GM12878 (cell line): Measurements from ENCODE around the gene FXYD7. TPM values are rescaled to one million over a fixed set of nuclear protein-coding genes. Genes with fewer than 3 reads are reported as not detected.

Experiments used
- ATAC-seq: fragments of 200-7000 bp; cut with Tn5 transposase; 3 replicates; pipeline ENCODE4 v1.9.1; 2020; ENCODE audit warnings: mild to moderate bottlenecking, moderate library complexity
- BruUV-seq: library from RNA; stranded (reverse); fragments of 400-500 nt; replicated peaks from 2 replicates; lab custom pipeline; 2021; lab: Mats Ljungman, UMichigan
- CTCF ChIA-PET: fragments of 300-600 bp; sonication (Branson Sonifier 250); formaldehyde crosslinking; extraction: SDS; loops from one replicate; lab custom pipeline; 2021; ENCODE audit warnings: inconsistent platforms; lab: Yijun Ruan, JAX
- POLR2A ChIA-PET: fragments of 350-600 bp; formaldehyde crosslinking; extraction: SDS; loops from one replicate; lab custom pipeline; 2021; ENCODE audit warnings: inconsistent platforms; lab: Charles Lee
- RAD21 ChIA-PET: fragments of 300-600 bp; sonication (Branson Sonifier 250); formaldehyde crosslinking; loops from one replicate; lab custom pipeline; 2023; ENCODE audit warnings: antibody characterized with exemption; ENCODE audit not compliant: unreplicated experiment; lab: Charles Lee
- SMC1A ChIA-PET: fragments of 300-600 bp; sonication (Branson Sonifier 250); formaldehyde crosslinking; loops from one replicate; lab custom pipeline; 2023; ENCODE audit not compliant: unreplicated experiment, uncharacterized antibody; lab: Charles Lee
- DNase-seq: peaks from one replicate; pipeline ENCODE4 v3.0.0-alpha.2; 2011; ENCODE audit warnings: low read depth, low spot score
- FAIRE-seq: peaks from 3 replicates; lab custom pipeline; 2011; peaks lifted over from hg19 to GRCh38; lab: Jason Lieb, UNC
- H2AFZ ChIP-seq: 2 replicates; pipeline ENCODE4 v1.6.0; 2011; ENCODE audit warnings: low read depth, low read length, control low read depth; ENCODE audit not compliant: control insufficient read depth
- H3K27ac ChIP-seq: 2 replicates; pipeline ENCODE4 v1.5.1; 2011; ENCODE audit warnings: control low read depth; ENCODE audit not compliant: control insufficient read depth, insufficient read depth
- H3K27me3 ChIP-seq, 2 experiments: replicated peaks in 1 of 2; 2 replicates each; pipeline versions ENCODE4 v1.6.0 to v1.6.1; 2011; ENCODE audit warnings: low read length in 1 of 2; ENCODE audit not compliant: control insufficient read depth in 2 of 2, insufficient read depth in 2 of 2
- H3K36me3 ChIP-seq, 2 experiments: 2 replicates each; pipeline ENCODE4 v1.5.1; 2011; ENCODE audit warnings: low read length in 1 of 2; ENCODE audit not compliant: control insufficient read depth in 2 of 2, insufficient read depth in 2 of 2
- H3K4me1 ChIP-seq: 2 replicates; pipeline ENCODE4 v1.6.1; 2011; ENCODE audit warnings: mild to moderate bottlenecking, low read length, moderate library complexity, mixed read lengths; ENCODE audit not compliant: control insufficient read depth, insufficient read depth
- H3K4me2 ChIP-seq: 2 replicates; pipeline ENCODE4 v1.6.0; 2011; ENCODE audit warnings: control low read depth; ENCODE audit not compliant: control insufficient read depth, insufficient read depth
- H3K4me3 ChIP-seq: fragments of 200-600 bp; sonication (generic); 2 replicates; pipeline ENCODE4 v1.5.1; 2016
- H3K79me2 ChIP-seq: 2 replicates; pipeline ENCODE4 v1.6.0; 2011; ENCODE audit warnings: low read length; ENCODE audit not compliant: control insufficient read depth, insufficient read depth
- H3K9ac ChIP-seq: 2 replicates; pipeline ENCODE4 v1.8.0; 2011; ENCODE audit warnings: low read length, control low read depth, mixed read lengths; ENCODE audit not compliant: control insufficient read depth, insufficient read depth
- H3K9me3 ChIP-seq: replicated peaks from 3 replicates; pipeline ENCODE4 v1.5.1; 2011; ENCODE audit warnings: mild to moderate bottlenecking, low read length; ENCODE audit not compliant: control insufficient read depth, insufficient read depth
- H4K20me1 ChIP-seq: 2 replicates; pipeline ENCODE4 v1.6.0; 2011; ENCODE audit not compliant: control insufficient read depth, insufficient read depth
- BMI1 ChIP-seq: fragments of 450-650 bp; IDR thresholded peaks from 2 replicates; pipeline ENCODE4 v1.6.1; 2016; ENCODE audit warnings: mild to moderate bottlenecking, moderate library complexity, borderline replicate concordance
- RFX5 ChIP-seq: IDR thresholded peaks from 2 replicates; pipeline ENCODE4 v1.6.1; 2011; ENCODE audit warnings: low read depth, low read length, improper control_type of control experiment
- SREBF2 ChIP-seq: IDR thresholded peaks from 2 replicates; pipeline ENCODE4 v1.6.1; 2012; ENCODE audit warnings: mild to moderate bottlenecking, low read length
- TCF3 ChIP-seq: IDR thresholded peaks from 2 replicates; pipeline ENCODE4 v1.6.1; 2012; ENCODE audit warnings: low read depth, mild to moderate bottlenecking, low read length, borderline replicate concordance; ENCODE audit not compliant: insufficient read depth
- TCF7 ChIP-seq: IDR thresholded peaks from 2 replicates; pipeline ENCODE4 v1.6.1; 2014; ENCODE audit warnings: antibody characterized with exemption, borderline replicate concordance
- WGBS: methylation state at CpG from one replicate; pipeline ENCODE4 v1.1.6; 2016; ENCODE audit warnings: low lambda C conversion rate; ENCODE audit not compliant: insufficient replicate concordance, insufficient coverage; ENCODE audit errors: missing lambda C conversion rate; 5-methylcytosine and 5-hydroxymethylcytosine counted together
- in situ Hi-C: fragments of 300-500 bp; cut with MboI; formaldehyde crosslinking; loops from 9 replicates; pipeline ENCODE4 v1.14.3; 2018; ENCODE audit warnings: mixed read lengths
- intact Hi-C: fragments of 100-400 bp; cut with micrococcal nuclease; formaldehyde crosslinking; loops from one replicate; pipeline ENCODE4 v1.14.2; 2022; ENCODE audit not compliant: unreplicated experiment
- polyA plus RNA-seq, 11 experiments: library from polyadenylated mRNA; depleted of rRNA in 4 of 11; unstranded in 6 of 11; stranded (reverse) in 5 of 11; fragments of >200 nt; fragmentation: Nextera tagmentation in 4 of 11; fragmentation: Illumina TruSeq in 1 of 11; extraction: Ambion mirVana in 4 of 11; extraction: Trizol in 1 of 11; gene quantifications; 1 replicate in 1 of 11; 2 replicates in 10 of 11; pipeline versions ENCODE4 v1.2.1 to v1.2.3, GENCODE V29; 2011 to 2016; ENCODE audit warnings: inconsistent platforms in 2 of 11, missing spikeins in 2 of 11, low read depth in 1 of 11
- total RNA-seq, 4 experiments: library from RNA; depleted of rRNA in 3 of 4; stranded (reverse); fragments of >200 nt in 3 of 4; fragmentation: Illumina TruSeq in 1 of 4; extraction: Trizol in 1 of 4; gene quantifications; 2 replicates each; pipeline versions ENCODE4 v1.2.1 to v1.2.3, GENCODE V29; 2013 to 2021
- TF ChIP-seq, protein P1 (sequence below): fragments of 450-650 bp; IDR thresholded peaks from 2 replicates; pipeline ENCODE4 v1.6.1; 2016; ENCODE audit warnings: mild to moderate bottlenecking, moderate library complexity, borderline replicate concordance
- TF ChIP-seq, protein P2 (sequence below): IDR thresholded peaks from 2 replicates; pipeline ENCODE4 v1.6.1; 2012; ENCODE audit warnings: low read depth, low read length, improper control_type of control experiment

The FXYD7 gene
- total and polyA plus RNA-seq, 10 of the 15 experiments (the other 5 are each of a cell fraction or from before 2014, with no cell fraction given), result 0.07 to 0.28 (median 0.12) TPM; not detected in 7

- WGBS, result 13% methylated on average over 13 of the region's 15 CpGs
- Histone ChIP-seq H3K4me3 (no peak overlapping the region), H3K9me3 (no peaks in the 10 kb centered on the region), H3K27ac (no peak overlapping the region), H3K9ac (no peak overlapping the region), H3K27me3 (peaks cover 2 to 5% of the 10 kb centered on the region in 2 experiments; a peak in 2 of 4 replicates), H4K20me1 (no peaks in the 10 kb centered on the region), H3K4me1 (peaks cover 13% of the 10 kb centered on the region), H2AFZ (no peak overlapping the region), H3K36me3 (no peaks in the 10 kb centered on the region), H3K4me2 (no peak overlapping the region), H3K79me2 (no peaks in the 10 kb centered on the region)
- RAD21 ChIA-PET, result interaction anchor here (0.6 kb wide), 1 partner anchor 175 kb away, joined by 7 read pairs; no protein-coding TSS in a partner anchor
- intact Hi-C loops, result loop anchor here (5.0 kb wide), 1 partner anchor 102 kb away; the partner anchor contains the start of gene LSR
- CTCF ChIA-PET, result interaction anchor here (0.8 to 1.8 kb wide), 4 partner anchors 21 to 78 kb away, joined by 3 to 6 read pairs (median 4); no protein-coding TSS in a partner anchor
- TF ChIP-seq RFX5 (peak; percentile 42; the same call in 1 of the 2 replicates), BMI1 (peak; percentile 71), SREBF2 (no peak)
- in situ Hi-C loops, result no loop called here
- ATAC-seq (no peak), FAIRE-seq (no peak), DNase-seq (no peak)
- SMC1A ChIA-PET, result interaction anchor here (0.6 to 1.3 kb wide), 4 partner anchors 59 to 314 kb away, joined by 3 read pairs; no protein-coding TSS in a partner anchor
- POLR2A ChIA-PET, result no interaction called here
- no TSS peak for BruUV-seq
Measured at GRCh38 chr19:35144600-35145436, 1.8 kb downstream of the FXYD7 start.

- POLR2A ChIA-PET, result interaction anchor here (1.1 kb wide), 1 partner anchor 56 kb away, joined by 3 read pairs; no protein-coding TSS in a partner anchor
- RAD21 ChIA-PET, result interaction anchor here (1.2 kb wide), 1 partner anchor 81 kb away, joined by 4 read pairs; no protein-coding TSS in a partner anchor
- WGBS, result 42% methylated on average over 7 of the region's 7 CpGs
- no peaks in the 10 kb centered on the region for H3K36me3 ChIP-seq
- TF ChIP-seq TCF3 (no peak), TCF7 (no peak)
- TF ChIP-seq, protein P1, sequence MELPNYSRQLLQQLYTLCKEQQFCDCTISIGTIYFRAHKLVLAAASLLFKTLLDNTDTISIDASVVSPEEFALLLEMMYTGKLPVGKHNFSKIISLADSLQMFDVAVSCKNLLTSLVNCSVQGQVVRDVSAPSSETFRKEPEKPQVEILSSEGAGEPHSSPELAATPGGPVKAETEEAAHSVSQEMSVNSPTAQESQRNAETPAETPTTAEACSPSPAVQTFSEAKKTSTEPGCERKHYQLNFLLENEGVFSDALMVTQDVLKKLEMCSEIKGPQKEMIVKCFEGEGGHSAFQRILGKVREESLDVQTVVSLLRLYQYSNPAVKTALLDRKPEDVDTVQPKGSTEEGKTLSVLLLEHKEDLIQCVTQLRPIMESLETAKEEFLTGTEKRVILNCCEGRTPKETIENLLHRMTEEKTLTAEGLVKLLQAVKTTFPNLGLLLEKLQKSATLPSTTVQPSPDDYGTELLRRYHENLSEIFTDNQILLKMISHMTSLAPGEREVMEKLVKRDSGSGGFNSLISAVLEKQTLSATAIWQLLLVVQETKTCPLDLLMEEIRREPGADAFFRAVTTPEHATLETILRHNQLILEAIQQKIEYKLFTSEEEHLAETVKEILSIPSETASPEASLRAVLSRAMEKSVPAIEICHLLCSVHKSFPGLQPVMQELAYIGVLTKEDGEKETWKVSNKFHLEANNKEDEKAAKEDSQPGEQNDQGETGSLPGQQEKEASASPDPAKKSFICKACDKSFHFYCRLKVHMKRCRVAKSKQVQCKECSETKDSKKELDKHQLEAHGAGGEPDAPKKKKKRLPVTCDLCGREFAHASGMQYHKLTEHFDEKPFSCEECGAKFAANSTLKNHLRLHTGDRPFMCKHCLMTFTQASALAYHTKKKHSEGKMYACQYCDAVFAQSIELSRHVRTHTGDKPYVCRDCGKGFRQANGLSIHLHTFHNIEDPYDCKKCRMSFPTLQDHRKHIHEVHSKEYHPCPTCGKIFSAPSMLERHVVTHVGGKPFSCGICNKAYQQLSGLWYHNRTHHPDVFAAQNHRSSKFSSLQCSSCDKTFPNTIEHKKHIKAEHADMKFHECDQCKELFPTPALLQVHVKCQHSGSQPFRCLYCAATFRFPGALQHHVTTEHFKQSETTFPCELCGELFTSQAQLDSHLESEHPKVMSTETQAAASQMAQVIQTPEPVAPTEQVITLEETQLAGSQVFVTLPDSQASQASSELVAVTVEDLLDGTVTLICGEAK, result no peak
- TF ChIP-seq, protein P2, sequence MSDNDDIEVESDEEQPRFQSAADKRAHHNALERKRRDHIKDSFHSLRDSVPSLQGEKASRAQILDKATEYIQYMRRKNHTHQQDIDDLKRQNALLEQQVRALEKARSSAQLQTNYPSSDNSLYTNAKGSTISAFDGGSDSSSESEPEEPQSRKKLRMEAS, result no peak
- TF ChIP-seq, all 136 proteins: peak for 0
- Histone ChIP-seq H3K9ac (no peak overlapping the region), H3K4me1 (peaks cover 8% of the 10 kb centered on the region), H2AFZ (no peak overlapping the region), H3K4me3 (no peak overlapping the region), H3K27me3 (peaks cover 2 to 5% of the 10 kb centered on the region in 2 experiments; a peak in 2 of 4 replicates), H3K9me3 (no peaks in the 10 kb centered on the region), H3K4me2 (no peak overlapping the region), H3K79me2 (no peaks in the 10 kb centered on the region), H4K20me1 (no peaks in the 10 kb centered on the region), H3K27ac (no peak overlapping the region)
- CTCF ChIA-PET, result no interaction called here
- DNase-seq (no peak), FAIRE-seq (no peak), ATAC-seq (no peak)
- intact Hi-C loops, result no loop called here
- SMC1A ChIA-PET, result no interaction called here
- in situ Hi-C loops, result no loop called here
- BruUV-seq, result no TSS peak
Measured at GRCh38 chr19:35146746-35147459, 3.8 kb downstream of the FXYD7 start.
